ENCODE data around the gene SEPTIN6. TPM values are rescaled to one million over a fixed set of nuclear protein-coding genes. Genes with fewer than 3 reads are reported as not detected.

SEPTIN6 gene
- total and polyA plus RNA-seq, 2 of the 8 experiments (the other 6 are each of a cell fraction or from before 2014, with no cell fraction given): 31.0 to 42.6 TPM

GRCh38 chrX:119676949-119677653 lies 15.9 kb downstream of the SEPTIN6 start (continued):
- no peak for TF ChIP-seq SRF (IDR thresholded peaks at IDR 0.05; ENCODE audit: low read depth, low read length)
- TF ChIP-seq EGR1 (IDR thresholded peaks at IDR 0.05; ENCODE audit: borderline replicate concordance, low read depth, low read length): no peak
- no peak for TF ChIP-seq NANOG (IDR thresholded peaks at IDR 0.05; ENCODE audit: insufficient read depth, low read depth, low read length, poor library complexity, severe bottlenecking)
- TF ChIP-seq EZH2 (IDR thresholded peaks at IDR 0.05; ENCODE audit: low read depth, low read length, severe bottlenecking): no peak
- TF ChIP-seq CHD7 (IDR thresholded peaks at IDR 0.05; ENCODE audit: insufficient replicate concordance, low read length): no peak
